Measurements from ENCODE around the gene CNNM3.

- no peak for TF ChIP-seq CTCF (conservative IDR thresholded peaks at IDR 0.05)
- TF ChIP-seq ZFX (IDR thresholded peaks at IDR 0.05): no peak
Observed at GRCh38 chr2:96823198-96823597, 7.1 kb downstream of the CNNM3 start.

Data from C4-2B (cell line).